AG20443 (cell line): Measurements from ENCODE around the gene MRPL48.
A peak's percentile ranks its signal among the peaks of the same experiment; 100 is the strongest.
"Not testable (repeated sequence)": the region's sequence is repeated elsewhere in the genome, so short reads cannot be mapped to it uniquely, and the experiment has no call there.

Experiments
- DNase-seq: peaks from one replicate; pipeline ENCODE4 v3.0.0; 2012; ENCODE audit warnings: low spot score, mixed read lengths

The MRPL48 gene

GRCh38 chr11:73779084-73779902 is 8.4 kb upstream of the MRPL48 start:
- DNase-seq = peak; percentile 97

- DNase-seq = no peak
These were observed 6.4 kb upstream of the MRPL48 start for GRCh38 chr11:73781303-73781702.

- DNase-seq = no peak
These were observed 4.1 kb upstream of the MRPL48 start for GRCh38 chr11:73783483-73784020.

GRCh38 chr11:73784080-73784634 is 3.5 kb upstream of the MRPL48 start:
- DNase-seq = no peak

- no peak for DNase-seq
These were observed 2.9 kb upstream of the MRPL48 start for GRCh38 chr11:73784734-73785133.

GRCh38 chr11:73785467-73785866 is 2.2 kb upstream of the MRPL48 start:
- not testable (repeated sequence) for DNase-seq

DNA sequence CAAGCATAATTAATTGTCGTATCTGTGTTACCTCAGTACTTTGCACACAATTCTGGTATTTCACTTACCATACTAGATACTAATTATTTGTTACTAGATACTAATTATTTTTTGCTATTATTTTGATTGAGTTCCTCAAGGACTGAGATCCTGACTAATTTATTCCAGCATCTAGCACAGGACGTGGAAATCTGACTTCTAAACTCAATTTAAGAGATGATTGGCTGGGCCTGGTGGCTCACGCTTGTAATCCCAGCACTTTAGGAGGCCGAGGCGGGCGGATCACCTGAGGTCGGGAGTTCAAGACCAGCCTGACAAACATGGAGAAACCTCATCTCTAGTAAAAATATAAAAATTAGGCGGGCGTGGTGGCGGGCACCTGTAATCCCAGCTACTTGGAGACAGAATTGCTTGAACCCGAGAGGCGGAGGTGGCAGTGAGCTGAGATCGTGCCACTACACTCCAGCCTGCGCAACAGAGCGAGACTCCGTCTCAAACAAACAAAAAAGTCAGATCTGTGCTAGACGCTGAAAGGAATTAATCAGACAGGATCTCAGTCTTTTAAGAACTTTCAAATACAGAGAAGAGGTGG is 527 bp upstream of the MRPL48 start:
- DNase-seq = no peak

DNA sequence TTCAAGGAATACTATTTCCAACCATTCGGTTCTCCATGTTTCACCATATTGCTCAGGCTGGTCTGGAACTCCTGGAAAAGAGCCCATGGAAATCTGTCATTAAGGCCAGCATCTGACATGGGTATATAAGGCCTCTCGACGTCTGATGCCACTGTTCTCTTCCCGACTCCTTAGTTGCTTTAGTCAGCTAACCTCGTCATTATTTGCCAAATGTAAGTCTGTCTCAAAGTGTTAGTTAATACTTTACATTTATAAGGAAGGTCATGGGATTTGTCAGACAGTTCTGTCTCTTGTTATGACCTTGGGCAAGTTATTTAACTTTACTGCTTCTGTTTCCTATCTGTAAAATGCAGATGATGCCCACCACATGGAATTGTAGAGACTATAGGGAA is 1.6 kb downstream of the MRPL48 start:
- no peak for DNase-seq

GRCh38 chr11:73792584-73792983 is 4.9 kb downstream of the MRPL48 start:
- DNase-seq = no peak

GRCh38 chr11:73795925-73796632 is 8.4 kb downstream of the MRPL48 start:
- DNase-seq = no peak

DNA sequence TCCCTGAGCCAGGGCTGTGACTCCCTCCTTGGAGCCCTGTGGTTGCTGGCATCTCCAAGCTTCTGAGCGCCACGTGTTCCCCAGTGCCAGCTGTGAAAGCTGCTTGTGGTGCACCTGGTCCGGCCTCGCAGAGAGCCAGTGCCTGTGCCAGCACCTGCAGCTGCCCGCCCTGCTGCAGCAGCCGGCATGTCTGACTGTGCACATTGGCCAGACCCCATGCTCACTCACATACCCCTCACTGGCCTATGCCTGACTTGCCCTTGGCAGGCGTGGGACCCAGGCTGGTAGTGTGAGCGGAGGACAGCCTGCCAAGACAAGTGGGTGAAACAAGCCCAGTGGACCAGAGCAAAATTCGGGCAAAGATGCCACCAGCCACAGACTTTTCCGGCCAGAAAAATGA is 9.8 kb downstream of the MRPL48 start:
- no peak for DNase-seq

DNA sequence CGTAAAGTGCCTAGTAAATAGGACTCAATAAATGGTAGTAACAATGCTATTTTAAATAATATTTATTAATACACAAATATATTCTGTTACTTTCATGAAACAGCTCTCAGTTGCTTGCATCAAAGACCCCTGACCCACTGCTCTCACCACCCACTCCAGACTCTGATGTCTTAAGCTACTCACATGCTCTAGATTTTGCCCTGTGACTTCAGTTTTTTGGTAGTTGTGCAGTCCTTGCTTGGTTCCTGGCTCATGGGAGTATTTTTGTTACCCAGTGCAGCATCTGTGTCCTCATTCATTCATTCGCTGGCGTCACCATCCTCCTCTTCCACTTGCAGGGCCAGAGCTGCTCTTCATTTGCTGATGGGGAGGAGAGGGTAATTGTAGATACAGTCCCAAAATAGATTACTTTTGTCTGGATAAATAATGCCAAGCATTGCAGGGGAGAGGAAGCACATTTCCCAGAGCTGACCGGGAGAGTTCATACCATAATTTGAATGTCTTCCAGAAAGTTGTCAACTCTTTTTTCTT is 12.7 kb downstream of the MRPL48 start:
- no peak for DNase-seq

GRCh38 chr11:73801136-73801535 is 13.5 kb downstream of the MRPL48 start:
- no peak for DNase-seq

DNA sequence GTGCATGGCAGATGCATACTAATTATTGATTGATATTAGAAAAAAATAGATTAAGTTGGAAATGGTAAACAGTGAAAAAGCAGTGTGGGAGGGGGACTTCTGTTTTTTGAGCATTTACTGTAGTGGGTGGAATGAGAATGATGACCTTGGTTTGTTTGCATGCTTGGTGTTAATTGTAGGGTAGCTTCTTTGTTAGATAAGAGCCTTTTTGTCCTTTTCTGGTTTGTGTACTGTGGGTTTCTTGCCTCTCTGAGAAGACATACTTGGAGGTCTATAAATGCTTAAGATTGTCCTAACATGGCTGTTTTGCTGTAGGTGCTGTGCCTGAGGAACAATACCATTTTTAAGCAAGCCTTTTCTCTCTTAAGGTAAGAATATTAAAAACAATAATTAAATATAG is 17.0 kb downstream of the MRPL48 start:
- DNase-seq = no peak

GRCh38 chr11:73808052-73808451 is 20.4 kb downstream of the MRPL48 start:
- DNase-seq = no peak

- no peak for DNase-seq
These were observed 23.0 kb downstream of the MRPL48 start for GRCh38 chr11:73810637-73811036.

DNA sequence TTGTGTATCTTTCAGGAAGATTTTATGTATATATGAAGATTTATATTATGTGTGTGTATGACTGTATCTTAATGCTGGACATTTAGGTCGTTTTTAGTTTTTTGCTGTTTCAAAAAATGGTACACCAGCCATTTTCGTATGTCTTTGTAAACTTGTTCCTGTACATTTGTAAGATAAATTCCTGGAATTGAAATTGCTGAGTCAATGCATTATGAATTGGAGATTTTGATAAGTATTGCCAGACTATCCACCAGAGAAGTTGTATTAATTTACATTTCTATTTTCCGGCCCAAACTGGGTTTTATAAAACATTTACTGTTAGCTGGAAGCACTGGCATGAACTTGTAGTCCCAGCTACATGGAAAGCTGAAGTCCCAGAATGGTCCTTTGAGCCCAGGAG is 24.6 kb downstream of the MRPL48 start:
- no peak for DNase-seq

DNA sequence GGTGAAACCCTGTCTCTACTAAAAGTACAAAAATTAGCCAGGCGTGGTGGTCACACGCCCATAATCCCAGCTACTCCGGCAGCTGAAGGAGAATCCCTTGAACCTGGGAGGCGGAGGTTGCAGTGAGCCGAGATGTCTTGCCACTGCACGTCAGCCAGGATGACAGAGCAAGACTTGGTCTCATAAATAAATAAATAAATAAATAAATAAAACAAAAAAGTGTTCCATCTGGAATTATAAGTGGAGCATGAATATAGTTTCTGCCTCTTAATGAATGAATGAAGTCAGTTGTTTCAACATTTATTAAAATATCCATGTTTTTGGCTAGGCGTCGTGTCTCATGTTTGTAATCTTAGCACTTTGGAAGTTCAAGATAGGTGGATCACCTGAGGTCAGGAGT is 27.1 kb downstream of the MRPL48 start:
- DNase-seq = no peak

GRCh38 chr11:73818846-73819245 is 31.2 kb downstream of the MRPL48 start:
- DNase-seq = peak; percentile 30

GRCh38 chr11:73830261-73830660 is 42.6 kb downstream of the MRPL48 start:
- DNase-seq = no peak

DNA sequence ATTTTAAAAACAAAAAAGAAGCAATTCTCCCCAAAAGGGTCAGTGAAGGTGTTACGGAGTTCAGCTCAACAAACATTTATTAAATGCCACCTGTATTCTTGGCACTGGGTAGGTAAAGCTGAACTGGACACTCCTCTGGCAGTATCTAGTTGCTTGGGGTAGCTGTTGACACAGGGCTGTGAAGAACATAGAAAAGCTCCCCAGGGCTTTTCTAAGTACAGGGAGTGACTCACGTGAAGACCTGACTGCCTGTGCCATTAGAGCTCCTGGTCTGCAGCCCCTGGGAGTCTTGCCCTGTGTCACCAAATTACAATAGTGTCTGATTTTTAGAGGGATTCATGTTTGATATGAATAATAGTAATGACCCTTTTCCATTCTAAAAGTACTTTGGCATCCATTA is 45.4 kb downstream of the MRPL48 start:
- DNase-seq = no peak

DNA sequence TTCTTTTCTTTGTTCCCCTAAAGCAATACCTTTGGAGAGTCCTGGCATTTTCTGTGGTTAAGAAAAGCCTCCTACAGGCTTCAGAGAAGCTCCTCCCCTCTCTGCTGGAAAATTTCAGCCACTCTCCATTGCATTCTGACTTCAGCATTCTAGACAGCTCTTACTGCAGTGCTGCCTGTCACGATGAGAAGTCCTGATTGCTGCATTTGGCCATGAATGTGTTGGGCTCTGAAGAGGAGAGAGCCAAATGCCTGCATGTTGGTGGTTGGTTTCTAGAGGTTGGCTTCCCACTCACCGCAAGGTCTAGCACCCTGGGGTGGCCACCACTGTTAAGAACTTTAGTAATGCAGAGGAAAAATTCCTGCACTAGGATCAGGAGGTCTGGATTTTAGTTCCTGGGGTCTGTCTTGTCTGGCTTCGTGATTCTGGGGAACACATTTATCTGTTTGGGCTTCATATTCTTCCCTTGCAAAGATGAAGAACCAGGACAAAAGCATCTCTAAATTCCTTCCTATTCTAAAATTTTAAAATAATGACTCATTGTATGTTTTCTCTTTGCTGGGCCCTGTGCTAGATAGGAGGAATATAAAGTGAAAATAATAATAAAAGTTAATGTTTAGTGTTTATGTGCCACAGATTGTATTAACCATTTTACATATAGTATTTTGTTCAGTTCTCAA is 50.9 kb downstream of the MRPL48 start:
- peak; percentile 52 for DNase-seq
